GM21825 (cell line): Measurements from ENCODE around the gene ZNF281.
"Not testable (repeated sequence)": the region's sequence is repeated elsewhere in the genome, so short reads cannot be mapped to it uniquely, and the experiment has no call there.

Source experiments
- ATAC-seq: cut with Tn5 transposase; IDR thresholded peaks from one replicate; pipeline ENCODE4 v1.9.1; 2021; ENCODE audit warnings: mild to moderate bottlenecking, moderate library complexity; ENCODE audit not compliant: unreplicated experiment

The ZNF281 gene

GRCh38 chr1:200365897-200366426, 43.9 kb downstream of the ZNF281 start:
- no peak for ATAC-seq

- ATAC-seq, result no peak
Measured at GRCh38 chr1:200364831-200365230, 45.0 kb downstream of the ZNF281 start.

- ATAC-seq, result no peak
Measured at GRCh38 chr1:200364091-200364759, 45.6 kb downstream of the ZNF281 start.

DNA sequence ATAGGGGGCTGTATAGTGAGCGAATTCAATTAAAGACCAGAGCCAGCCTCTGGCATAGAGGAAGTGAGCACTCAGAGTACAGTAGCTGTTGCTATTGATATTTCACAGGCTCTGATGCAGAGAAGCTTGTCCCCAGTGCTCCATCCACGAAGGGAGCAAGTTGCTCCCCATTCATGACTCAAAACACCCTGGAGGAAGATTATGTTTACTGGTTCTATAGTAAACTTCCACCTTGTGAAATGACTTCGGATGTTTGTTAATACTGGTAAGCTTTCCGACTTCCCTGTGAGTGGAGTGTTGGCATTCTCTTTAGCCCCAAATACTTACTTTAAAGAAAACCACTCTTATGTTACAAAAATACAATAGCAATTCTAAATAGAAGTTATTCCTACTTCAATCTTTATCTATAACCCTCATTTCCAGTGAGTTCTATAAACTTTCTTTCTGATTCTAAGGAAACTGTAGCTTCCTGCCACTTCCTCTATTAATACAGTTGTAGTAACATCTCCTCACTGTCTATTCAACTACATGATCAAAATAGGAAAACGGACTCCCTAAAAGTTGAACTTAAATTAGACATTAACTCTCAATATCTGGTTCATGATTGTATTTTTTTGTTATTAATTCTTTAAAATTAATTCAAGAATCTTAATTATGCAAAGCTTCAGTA, 46.4 kb downstream of the ZNF281 start:
- ATAC-seq, result no peak

- ATAC-seq, result no peak
Measured at GRCh38 chr1:200362421-200362820, 47.4 kb downstream of the ZNF281 start.

DNA sequence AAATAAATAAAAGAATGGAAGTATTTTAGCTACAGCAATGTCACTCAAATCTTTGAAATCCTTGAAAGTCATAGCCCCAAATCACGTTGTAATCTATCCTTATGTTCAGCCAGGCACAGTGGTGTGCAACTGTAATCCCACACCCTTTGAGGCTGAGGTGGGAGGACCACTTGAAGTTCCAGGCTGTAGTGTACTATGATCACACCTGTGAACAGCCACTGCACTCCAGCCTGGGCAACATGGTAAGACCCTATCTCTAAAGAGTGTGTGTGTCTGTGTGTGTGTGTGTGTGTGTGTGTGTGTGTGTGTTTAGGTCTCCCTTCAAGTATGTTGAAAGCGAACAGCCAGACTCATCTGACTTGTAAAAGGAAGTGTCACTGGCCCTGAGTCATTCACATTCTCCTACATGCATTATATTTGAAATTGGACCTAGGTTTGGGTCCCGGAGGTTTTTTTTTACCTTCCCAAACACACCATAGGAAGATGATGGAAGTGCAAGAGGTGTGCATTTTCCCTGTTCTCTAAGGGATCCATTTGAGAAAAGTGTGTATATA, 50.1 kb downstream of the ZNF281 start:
- ATAC-seq, result no peak

DNA sequence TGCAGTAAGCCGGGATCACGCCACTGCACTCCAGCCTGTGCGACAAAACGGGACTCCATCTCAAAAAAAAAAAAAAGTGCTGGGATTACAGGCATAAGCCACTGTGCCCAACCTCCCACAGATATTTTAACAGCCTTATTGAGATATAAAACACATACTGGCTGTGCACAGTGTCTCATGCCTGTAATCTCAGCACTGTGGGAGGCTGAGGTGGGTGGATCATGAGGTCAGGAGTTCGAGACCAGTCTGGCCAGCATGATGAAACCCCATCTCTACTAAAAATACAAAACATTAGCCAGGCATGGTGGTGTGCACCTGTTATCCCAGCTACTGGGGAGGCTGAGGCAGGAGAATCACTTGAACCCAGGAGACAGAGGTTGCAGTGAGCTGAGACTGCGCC, 51.9 kb downstream of the ZNF281 start:
- not testable (repeated sequence) for ATAC-seq

- no peak for ATAC-seq
Measured at GRCh38 chr1:200355801-200356200, 54.0 kb downstream of the ZNF281 start.
